NT2/D1 (cell line): ENCODE measurements around the gene PSMC2.
"Not testable (repeated sequence)": the region's sequence is repeated elsewhere in the genome, so short reads cannot be mapped to it uniquely, and the experiment has no call there.

ENCODE experiments used
- DNase-seq: peaks from one replicate; pipeline ENCODE4 v3.0.0-alpha.2; 2011; ENCODE audit warnings: low read depth, low spot score
- H3K27me3 ChIP-seq: 2 replicates; pipeline ENCODE4 v1.6.0; 2011; ENCODE audit warnings: mild to moderate bottlenecking; ENCODE audit not compliant: insufficient read length, insufficient read depth
- H3K36me3 ChIP-seq: 2 replicates; pipeline ENCODE4 v1.6.1; 2011; ENCODE audit warnings: mild to moderate bottlenecking, low read length, mixed read lengths; ENCODE audit not compliant: insufficient read depth, insufficient read length
- H3K4me1 ChIP-seq: 2 replicates; pipeline ENCODE4 v1.5.1; 2011; ENCODE audit not compliant: insufficient read depth, insufficient read length
- H3K4me3 ChIP-seq: 2 replicates; pipeline ENCODE4 v1.5.1; 2011; ENCODE audit warnings: low read depth; ENCODE audit not compliant: insufficient read length
- H3K9ac ChIP-seq: 2 replicates; pipeline ENCODE4 v1.6.0; 2011; ENCODE audit warnings: low read depth; ENCODE audit not compliant: insufficient read length
- H3K9me3 ChIP-seq: 2 replicates; pipeline ENCODE4 v1.5.1; 2011; ENCODE audit warnings: mild to moderate bottlenecking, low read length; ENCODE audit not compliant: insufficient read depth
- SUZ12 ChIP-seq: IDR thresholded peaks from 2 replicates; pipeline ENCODE4 v1.6.1; 2011; ENCODE audit not compliant: insufficient read length, insufficient read depth; ENCODE audit errors: extremely low read depth
- YY1 ChIP-seq: IDR thresholded peaks from 2 replicates; pipeline ENCODE4 v1.6.1; 2011; ENCODE audit not compliant: insufficient read length, insufficient read depth
- ZNF274 ChIP-seq: IDR thresholded peaks from 2 replicates; pipeline ENCODE4 v1.6.1; 2011; ENCODE audit warnings: mild to moderate bottlenecking, low read depth, low read length

PSMC2 gene

DNA sequence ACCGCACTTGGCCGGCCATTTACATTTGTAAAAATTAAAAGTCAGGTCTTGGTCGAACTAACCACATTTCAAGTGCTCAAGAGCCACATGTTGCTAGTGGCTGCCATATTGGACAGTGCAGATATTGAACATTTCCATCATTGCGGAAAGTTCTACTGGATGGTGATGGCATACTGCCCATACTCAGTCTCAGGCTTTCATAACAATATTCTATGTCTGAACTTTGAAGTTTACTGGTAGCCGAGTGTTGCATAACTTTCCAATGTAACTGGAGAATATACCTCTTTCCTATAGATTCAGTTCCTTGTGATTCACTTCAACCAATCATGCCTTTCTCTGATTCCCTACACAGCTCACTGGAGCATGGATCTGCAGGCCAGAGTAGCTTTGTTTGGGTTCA lies 43.7 kb downstream of the PSMC2 start:
- Histone ChIP-seq H3K4me1 (no peaks in the 10 kb centered on the region), H3K36me3 (no peaks in the 10 kb centered on the region)

DNA sequence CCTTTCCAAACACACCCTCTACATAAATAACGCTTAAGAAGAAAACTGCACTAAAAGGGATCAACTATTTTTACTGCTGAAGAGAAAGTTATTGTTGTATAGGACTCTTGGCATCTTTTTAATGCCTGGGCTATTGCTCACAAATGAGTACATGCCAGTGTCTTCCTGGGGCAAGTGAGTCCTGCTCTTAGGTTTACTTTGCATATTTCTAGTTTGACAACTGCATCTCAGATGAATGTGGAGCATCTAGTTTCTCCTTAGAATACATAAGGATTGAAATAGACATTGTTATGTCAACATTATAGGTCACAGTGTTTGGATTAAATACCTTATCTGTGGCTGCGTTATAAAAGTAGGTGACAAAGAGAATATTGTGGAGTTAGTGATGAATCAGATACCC lies 44.5 kb downstream of the PSMC2 start:
- TF ChIP-seq ZNF274: no peak
- TF ChIP-seq YY1: no peak
- Histone ChIP-seq H3K9me3 (no peaks in the 10 kb centered on the region), H3K4me1 (no peaks in the 10 kb centered on the region), H3K36me3 (no peaks in the 10 kb centered on the region), H3K4me3 (no peak overlapping the region), H3K27me3 (no peaks in the 10 kb centered on the region), H3K9ac (no peak overlapping the region)
- no peak for DNase-seq

More for the DNA sequence above, 43.7 kb downstream of the PSMC2 start:
- Histone ChIP-seq H3K27me3 (no peaks in the 10 kb centered on the region), H3K9me3 (no peaks in the 10 kb centered on the region), H3K4me3 (no peak overlapping the region), H3K9ac (no peak overlapping the region)
- no peak for TF ChIP-seq SUZ12
- no peak for TF ChIP-seq ZNF274
- no peak for TF ChIP-seq YY1
- DNase-seq: no peak

DNA sequence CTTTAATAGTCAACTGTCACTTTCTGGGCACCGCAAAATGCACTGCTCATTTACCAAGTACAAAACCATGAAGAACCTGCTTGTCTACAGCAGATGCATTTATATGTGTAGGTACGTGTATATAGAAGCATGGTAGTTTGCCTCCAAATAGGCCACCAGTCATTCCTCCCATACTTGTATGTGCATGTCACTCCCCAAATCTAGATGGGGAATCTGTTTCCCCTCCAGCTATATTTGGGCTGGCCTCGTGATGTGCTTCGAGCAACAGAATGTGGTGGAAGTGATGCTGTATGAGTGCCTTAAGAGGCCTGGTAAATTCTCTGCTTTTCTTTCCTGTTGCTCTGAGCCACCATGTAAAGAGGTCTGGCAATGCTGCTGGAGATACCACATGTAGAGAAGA lies 47.1 kb downstream of the PSMC2 start:
- no peak for TF ChIP-seq ZNF274
- Histone ChIP-seq H3K27me3 (no peaks in the 10 kb centered on the region), H3K36me3 (no peaks in the 10 kb centered on the region)

DNA sequence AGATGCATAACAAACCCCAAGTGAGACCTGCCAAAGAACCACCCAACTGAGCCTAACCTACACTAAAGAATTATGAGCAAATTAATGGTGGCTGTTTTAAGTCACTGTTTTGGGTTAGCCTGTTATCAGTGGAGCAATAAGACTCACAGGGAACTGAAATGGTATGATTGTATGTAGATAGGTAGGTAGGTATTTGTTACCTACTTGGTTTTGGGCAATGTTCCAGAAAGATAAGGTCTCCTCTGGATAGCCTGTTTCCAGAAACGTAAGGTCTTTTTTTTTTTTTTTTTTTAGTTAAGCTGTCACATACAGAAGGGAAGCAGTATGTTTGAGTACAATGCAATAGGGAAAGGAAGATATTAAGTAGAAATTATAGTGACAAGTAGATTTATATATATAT lies 47.6 kb downstream of the PSMC2 start:
- H3K4me3 ChIP-seq: no peak overlapping the region
- H3K9ac ChIP-seq: no peak overlapping the region
- no peaks in the 10 kb centered on the region for H3K9me3 ChIP-seq
- TF ChIP-seq SUZ12: no peak
- TF ChIP-seq YY1: no peak
- no peak for TF ChIP-seq ZNF274
- H3K36me3 ChIP-seq: no peaks in the 10 kb centered on the region
- DNase-seq: no peak
- no peaks in the 10 kb centered on the region for H3K4me1 ChIP-seq
- H3K27me3 ChIP-seq: no peaks in the 10 kb centered on the region

More for the DNA sequence above, 47.1 kb downstream of the PSMC2 start:
- Histone ChIP-seq H3K9ac (no peak overlapping the region), H3K4me1 (no peaks in the 10 kb centered on the region), H3K9me3 (no peaks in the 10 kb centered on the region), H3K4me3 (no peak overlapping the region)
- no peak for DNase-seq

DNA sequence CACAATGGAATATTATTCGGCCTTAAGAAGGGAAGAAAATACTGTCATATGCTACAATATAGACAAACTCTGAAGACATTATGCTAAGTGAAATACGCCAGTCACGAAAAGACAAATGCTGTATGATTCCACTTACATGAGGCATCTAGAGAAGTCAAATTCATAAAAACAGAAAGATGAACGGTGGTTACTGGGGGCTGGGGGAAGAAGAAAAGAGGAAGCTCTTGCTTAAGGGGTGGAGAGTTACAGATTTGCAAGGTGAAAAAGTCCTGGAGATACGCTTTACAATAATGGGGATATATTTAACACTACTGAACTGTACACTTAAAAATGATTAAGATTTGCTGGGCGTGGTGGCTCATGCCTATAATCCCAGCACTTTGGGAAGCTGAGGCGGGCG lies 49.0 kb downstream of the PSMC2 start:
- no peak for DNase-seq
- Histone ChIP-seq H3K4me1 (no peaks in the 10 kb centered on the region), H3K36me3 (no peaks in the 10 kb centered on the region), H3K9ac (no peak overlapping the region), H3K9me3 (no peaks in the 10 kb centered on the region), H3K4me3 (no peak overlapping the region), H3K27me3 (no peaks in the 10 kb centered on the region)
- no peak for TF ChIP-seq ZNF274
- no peak for TF ChIP-seq SUZ12
- TF ChIP-seq YY1: no peak

DNA sequence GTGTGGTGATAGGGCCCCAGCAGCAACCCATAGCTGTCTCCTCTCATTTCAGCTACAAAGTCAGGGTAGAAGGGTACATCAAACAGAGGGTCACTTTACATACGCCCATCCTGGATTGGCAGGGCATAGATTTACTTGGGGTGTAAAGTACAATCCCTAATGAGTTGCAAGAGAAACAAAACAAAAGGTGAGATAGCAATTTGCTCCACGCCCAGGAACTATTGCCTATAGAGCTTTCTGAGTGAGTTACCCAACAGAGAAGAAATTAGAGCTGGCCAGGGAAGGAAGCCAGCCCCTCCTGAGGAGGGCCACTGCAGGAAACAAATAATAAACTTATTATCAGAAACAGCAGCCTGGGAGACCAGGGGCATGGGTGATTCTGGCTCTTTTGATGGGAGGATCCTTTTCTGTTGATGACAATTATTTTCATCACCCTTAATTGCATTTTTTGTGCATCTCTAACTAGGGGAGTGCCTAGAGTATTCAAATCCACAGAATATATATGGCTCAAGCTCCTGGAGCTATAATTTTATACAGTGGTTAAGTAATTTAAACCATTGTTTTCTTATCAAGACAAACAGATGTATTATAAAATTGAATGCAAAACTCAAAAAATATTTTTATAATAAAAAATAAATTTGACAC lies 51.2 kb downstream of the PSMC2 start:
- H3K36me3 ChIP-seq: no peaks in the 10 kb centered on the region
- no peak for DNase-seq
- H3K9ac ChIP-seq: no peak overlapping the region
- H3K27me3 ChIP-seq: no peaks in the 10 kb centered on the region
- H3K4me3 ChIP-seq: no peak overlapping the region
- no peak for TF ChIP-seq ZNF274
- no peak for TF ChIP-seq YY1
- TF ChIP-seq SUZ12: no peak
- H3K4me1 ChIP-seq: no peaks in the 10 kb centered on the region
- no peaks in the 10 kb centered on the region for H3K9me3 ChIP-seq

DNA sequence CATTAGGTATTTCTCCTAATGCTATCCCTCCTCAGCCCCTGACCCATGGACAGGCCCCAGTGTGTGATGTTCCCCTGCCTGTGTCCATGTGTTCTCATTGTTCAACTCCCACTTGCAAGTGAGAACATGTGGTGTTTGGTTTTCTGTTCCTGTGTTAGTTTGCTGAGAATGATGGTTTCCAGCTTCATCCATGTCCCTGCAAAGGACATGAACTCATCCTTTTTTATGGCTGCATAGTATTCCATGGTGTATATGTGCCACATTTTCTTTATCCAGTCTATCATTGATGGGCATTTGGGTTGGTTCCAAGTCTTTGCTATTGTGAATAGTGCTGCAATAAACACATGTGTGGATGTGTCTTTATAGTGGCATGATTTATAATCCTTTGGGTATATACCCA lies 52.2 kb downstream of the PSMC2 start:
- not testable (repeated sequence) for H3K4me3 ChIP-seq, DNase-seq, H3K9ac ChIP-seq, H3K4me1 ChIP-seq, H3K27me3 ChIP-seq, H3K9me3 ChIP-seq, H3K36me3 ChIP-seq

DNA sequence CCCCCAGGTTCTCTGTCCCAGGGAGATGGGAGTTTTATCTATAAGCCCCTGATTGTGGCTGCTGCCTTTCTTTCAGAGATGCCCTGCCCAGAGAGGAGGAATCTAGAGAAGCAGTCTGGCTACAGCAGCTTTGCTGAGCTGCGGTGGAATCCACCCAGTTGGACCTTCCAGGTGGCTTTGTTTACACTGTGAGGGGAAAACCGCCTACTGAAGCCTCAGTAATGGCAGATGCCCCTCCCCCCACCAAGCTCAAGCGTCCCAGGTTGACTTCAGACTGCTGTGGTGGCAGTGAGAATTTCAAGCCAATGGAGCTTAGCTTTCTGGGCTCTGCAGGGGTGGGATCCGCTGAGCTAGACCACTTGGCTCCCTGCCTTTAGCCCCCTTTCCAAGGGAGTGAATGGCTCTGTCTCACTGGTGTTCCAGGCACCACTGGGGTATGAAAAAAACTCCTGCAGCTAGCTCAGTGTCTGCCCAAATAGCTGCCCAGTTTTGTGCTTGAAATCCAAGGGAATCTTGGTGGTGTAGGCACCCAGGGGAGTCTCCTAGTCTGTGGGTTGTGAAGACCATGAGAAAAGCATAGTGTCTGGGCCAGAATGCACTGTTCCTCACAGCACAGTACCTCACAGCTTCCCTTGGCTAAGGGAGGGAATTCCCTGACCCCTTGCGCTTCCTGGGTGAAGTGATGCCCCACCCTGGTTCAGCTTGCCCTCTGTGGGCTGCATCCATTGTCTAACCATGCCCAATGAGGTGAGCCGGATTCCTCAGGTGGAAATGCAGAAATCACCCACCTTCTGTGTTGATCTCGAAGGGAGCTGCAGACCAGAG lies 58.6 kb downstream of the PSMC2 start:
- not testable (repeated sequence) for H3K36me3 ChIP-seq, H3K27me3 ChIP-seq, H3K4me1 ChIP-seq, DNase-seq, H3K9ac ChIP-seq, H3K4me3 ChIP-seq, H3K9me3 ChIP-seq
